NT2/D1 (cell line): Measurements from ENCODE around the gene MPP1.
"Not testable (repeated sequence)": the region's sequence is repeated elsewhere in the genome, so short reads cannot be mapped to it uniquely, and the experiment has no call there.

ENCODE experiments used
- DNase-seq: peaks from one replicate; pipeline ENCODE4 v3.0.0-alpha.2; 2011; ENCODE audit warnings: low read depth, low spot score
- H3K27me3 ChIP-seq: 2 replicates; pipeline ENCODE4 v1.6.0; 2011; ENCODE audit warnings: mild to moderate bottlenecking; ENCODE audit not compliant: insufficient read length, insufficient read depth
- H3K36me3 ChIP-seq: 2 replicates; pipeline ENCODE4 v1.6.1; 2011; ENCODE audit warnings: mild to moderate bottlenecking, low read length, mixed read lengths; ENCODE audit not compliant: insufficient read depth, insufficient read length
- H3K4me1 ChIP-seq: 2 replicates; pipeline ENCODE4 v1.5.1; 2011; ENCODE audit not compliant: insufficient read depth, insufficient read length
- H3K4me3 ChIP-seq: 2 replicates; pipeline ENCODE4 v1.5.1; 2011; ENCODE audit warnings: low read depth; ENCODE audit not compliant: insufficient read length
- H3K9ac ChIP-seq: 2 replicates; pipeline ENCODE4 v1.6.0; 2011; ENCODE audit warnings: low read depth; ENCODE audit not compliant: insufficient read length
- H3K9me3 ChIP-seq: 2 replicates; pipeline ENCODE4 v1.5.1; 2011; ENCODE audit warnings: mild to moderate bottlenecking, low read length; ENCODE audit not compliant: insufficient read depth
- SUZ12 ChIP-seq: IDR thresholded peaks from 2 replicates; pipeline ENCODE4 v1.6.1; 2011; ENCODE audit not compliant: insufficient read length, insufficient read depth; ENCODE audit errors: extremely low read depth
- YY1 ChIP-seq: IDR thresholded peaks from 2 replicates; pipeline ENCODE4 v1.6.1; 2011; ENCODE audit not compliant: insufficient read length, insufficient read depth
- ZNF274 ChIP-seq: IDR thresholded peaks from 2 replicates; pipeline ENCODE4 v1.6.1; 2011; ENCODE audit warnings: mild to moderate bottlenecking, low read depth, low read length

Gene MPP1

GRCh38 chrX:154818916-154819770, 13.9 kb upstream of the MPP1 start:
- Histone ChIP-seq H3K9ac (no peak overlapping the region), H3K36me3 (no peaks in the 10 kb centered on the region), H3K4me1 (no peaks in the 10 kb centered on the region), H3K4me3 (no peak overlapping the region), H3K27me3 (no peaks in the 10 kb centered on the region), H3K9me3 (no peaks in the 10 kb centered on the region)
- DNase-seq, result no peak
- TF ChIP-seq YY1 (no peak), SUZ12 (no peak), ZNF274 (no peak)

GRCh38 chrX:154817048-154817618, 11.8 kb upstream of the MPP1 start:
- not testable (repeated sequence) for H3K4me1 ChIP-seq, H3K4me3 ChIP-seq, H3K27me3 ChIP-seq, H3K9me3 ChIP-seq, DNase-seq, H3K36me3 ChIP-seq, H3K9ac ChIP-seq

GRCh38 chrX:154816326-154816898, 11.1 kb upstream of the MPP1 start:
- not testable (repeated sequence) for H3K9ac ChIP-seq, DNase-seq, H3K4me1 ChIP-seq, H3K9me3 ChIP-seq, H3K27me3 ChIP-seq, H3K36me3 ChIP-seq, H3K4me3 ChIP-seq

- no peaks in the 10 kb centered on the region for H3K4me1 ChIP-seq
- H3K4me3 ChIP-seq, result no peak overlapping the region
- no peak overlapping the region for H3K9ac ChIP-seq
- H3K9me3 ChIP-seq, result no peaks in the 10 kb centered on the region
- DNase-seq, result no peak
- no peaks in the 10 kb centered on the region for H3K36me3 ChIP-seq
- TF ChIP-seq YY1, result no peak
- no peak for TF ChIP-seq SUZ12
- no peak for TF ChIP-seq ZNF274
- H3K27me3 ChIP-seq, result no peaks in the 10 kb centered on the region
Measured at GRCh38 chrX:154815274-154815818, 10.1 kb upstream of the MPP1 start.

- DNase-seq, result no peak
- no peak overlapping the region for H3K4me3 ChIP-seq
- H3K9me3 ChIP-seq, result no peaks in the 10 kb centered on the region
- H3K36me3 ChIP-seq, result no peaks in the 10 kb centered on the region
- H3K27me3 ChIP-seq, result no peaks in the 10 kb centered on the region
- TF ChIP-seq ZNF274 (no peak), YY1 (no peak), SUZ12 (no peak)
- no peak overlapping the region for H3K9ac ChIP-seq
- no peaks in the 10 kb centered on the region for H3K4me1 ChIP-seq
Measured at GRCh38 chrX:154813801-154814200, 8.5 kb upstream of the MPP1 start.

- no peaks in the 10 kb centered on the region for H3K9me3 ChIP-seq
- no peak for DNase-seq
- H3K27me3 ChIP-seq, result no peaks in the 10 kb centered on the region
- TF ChIP-seq YY1 (no peak), ZNF274 (no peak), SUZ12 (no peak)
- H3K36me3 ChIP-seq, result no peaks in the 10 kb centered on the region
- no peak overlapping the region for H3K4me3 ChIP-seq
- H3K9ac ChIP-seq, result no peak overlapping the region
- H3K4me1 ChIP-seq, result no peaks in the 10 kb centered on the region
Measured at GRCh38 chrX:154812341-154813101, 7.2 kb upstream of the MPP1 start.

- Histone ChIP-seq H3K9me3 (no peaks in the 10 kb centered on the region; the same call in 1 of the 2 replicates), H3K4me1 (no peaks in the 10 kb centered on the region), H3K4me3 (no peak overlapping the region), H3K27me3 (no peaks in the 10 kb centered on the region), H3K9ac (no peak overlapping the region), H3K36me3 (no peaks in the 10 kb centered on the region)
- no peak for TF ChIP-seq ZNF274
- DNase-seq, result no peak
Measured at GRCh38 chrX:154809939-154810665, 4.8 kb upstream of the MPP1 start.
